ENCODE data around the gene REV3L. TPM values are rescaled to one million over a fixed set of nuclear protein-coding genes. Genes with fewer than 3 reads are reported as not detected.

The REV3L gene
- polyA plus RNA-seq, 1 of the 3 experiments (the other 2 are of a cell fraction), result 7.3 TPM

- H3K27ac ChIP-seq (ENCODE audit: low read depth in 2 of 2, low read length in 1 of 2), result peak overlapping the region; percentile 23 to 85; a peak in 3 of 4 replicates
- no peaks in the 10 kb centered on the region for H3K27me3 ChIP-seq (ENCODE audit: insufficient read depth)
- H3F3A ChIP-seq (replicated peaks; ENCODE audit: insufficient read depth), result peaks cover under 1% of the 10 kb centered on the region
- ChIA-PET POLR2A (no interaction called here), CTCF (no interaction called here)
- H3K9me2 ChIP-seq, result no peaks in the 10 kb centered on the region
- peaks cover 19 to 38% of the 10 kb centered on the region in 2 experiments; a peak in 3 of 4 replicates for H3K4me1 ChIP-seq (ENCODE audit: control insufficient read depth in 1 of 2, insufficient read depth in 2 of 2, low read depth in 1 of 2, low read length in 1 of 2)
- H3K9ac ChIP-seq, result no peak overlapping the region
- H3K9me3 ChIP-seq, result no peaks in the 10 kb centered on the region
- TF ChIP-seq NFIC (IDR thresholded peaks at IDR 0.05; ENCODE audit: borderline replicate concordance), result no peak
- TF ChIP-seq RAD21 (IDR thresholded peaks at IDR 0.05; ENCODE audit: low read length), result no peak
- TF ChIP-seq RCOR1 (IDR thresholded peaks at IDR 0.05; ENCODE audit: low read length), result no peak
- no peak for TF ChIP-seq IRF3 (IDR thresholded peaks at IDR 0.05; ENCODE audit: low read depth, low read length)
- no peak for TF ChIP-seq GATA2 (CRISPR knock-in tag; IDR thresholded peaks at IDR 0.05)
- TF ChIP-seq FOXM1 (IDR thresholded peaks at IDR 0.05; ENCODE audit: low read depth), result no peak
- TF ChIP-seq MEF2A (IDR thresholded peaks at IDR 0.05; ENCODE audit: borderline replicate concordance, low read depth), result no peak
- TF ChIP-seq SMC3 (IDR thresholded peaks at IDR 0.05; ENCODE audit: low read depth, low read length), result no peak
- no peak for TF ChIP-seq ELF1 (IDR thresholded peaks at IDR 0.05)
- TF ChIP-seq NRF1 (IDR thresholded peaks at IDR 0.05; ENCODE audit: low read depth, low read length), result no peak
- TF ChIP-seq TEAD4 (IDR thresholded peaks at IDR 0.05; ENCODE audit: borderline replicate concordance, insufficient read depth), result no peak
- TF ChIP-seq CTCF (IDR thresholded peaks at IDR 0.05), result no peak
- TF ChIP-seq TCF12 (IDR thresholded peaks at IDR 0.05), result no peak
- no peak for TF ChIP-seq MAX (IDR thresholded peaks at IDR 0.05; ENCODE audit: low read depth)
- no peak for TF ChIP-seq ZBTB33 (IDR thresholded peaks at IDR 0.05; ENCODE audit: borderline replicate concordance, low read depth)
- no peak for TF ChIP-seq GABPA (IDR thresholded peaks at IDR 0.05; ENCODE audit: low read depth)
- no peak for TF ChIP-seq RXRA (IDR thresholded peaks at IDR 0.05; ENCODE audit: borderline replicate concordance, low read depth)
- H4K20me1 ChIP-seq (ENCODE audit: insufficient read depth), result peaks cover 4% of the 10 kb centered on the region; the same call in 1 of the 2 replicates
- H3K4me2 ChIP-seq, result no peak overlapping the region
- peaks cover 53% of the 10 kb centered on the region for H3K79me2 ChIP-seq (ENCODE audit: insufficient read depth)
- no peak for DNase-seq
- no peak overlapping the region for H2AFZ ChIP-seq (ENCODE audit: low read depth)
- H3K36me3 ChIP-seq (replicated peaks in 1 of 2; ENCODE audit: control insufficient read depth in 1 of 2, insufficient read depth in 2 of 2, low read length in 1 of 2), result peaks cover 23 to 26% of the 10 kb centered on the region in 2 experiments
- no peak overlapping the region for H3K4me3 ChIP-seq (ENCODE audit: low read depth in 2 of 2, low read length in 1 of 2)
These were observed 66.5 kb downstream of the REV3L start for GRCh38 chr6:111416529-111416928.
